WTC11 (cell line): ENCODE results near the gene CA7.

ENCODE experiments used
- CTCF ChIP-seq: fragments of 200-600 bp; IDR thresholded peaks from 2 replicates; pipeline ENCODE4 v1.8.0; 2022; ENCODE audit warnings: antibody characterized with exemption
- NR2C2 ChIP-seq: sonication (generic); formaldehyde crosslinking; IDR thresholded peaks from 2 replicates; pipeline ENCODE4 v1.8.0; 2022; ENCODE audit warnings: mild to moderate bottlenecking, missing genetic modification reagents
- PREB ChIP-seq: sonication (generic); formaldehyde crosslinking; IDR thresholded peaks from 2 replicates; pipeline ENCODE4 v1.8.1; 2022; ENCODE audit warnings: mild to moderate bottlenecking, missing genetic modification reagents, moderate library complexity, borderline replicate concordance

- TF ChIP-seq NR2C2 (CRISPR knock-in tag) = no peak
- TF ChIP-seq CTCF = no peak
- TF ChIP-seq PREB (CRISPR knock-in tag) = no peak
These were observed 12.0 kb upstream of the CA7 start for GRCh38 chr16:66832190-66832589.
